Measurements from ENCODE around the gene NCOA1.
"Not testable (repeated sequence)": the region's sequence is repeated elsewhere in the genome, so short reads cannot be mapped to it uniquely, and the experiment has no call there.

The NCOA1 gene

DNA sequence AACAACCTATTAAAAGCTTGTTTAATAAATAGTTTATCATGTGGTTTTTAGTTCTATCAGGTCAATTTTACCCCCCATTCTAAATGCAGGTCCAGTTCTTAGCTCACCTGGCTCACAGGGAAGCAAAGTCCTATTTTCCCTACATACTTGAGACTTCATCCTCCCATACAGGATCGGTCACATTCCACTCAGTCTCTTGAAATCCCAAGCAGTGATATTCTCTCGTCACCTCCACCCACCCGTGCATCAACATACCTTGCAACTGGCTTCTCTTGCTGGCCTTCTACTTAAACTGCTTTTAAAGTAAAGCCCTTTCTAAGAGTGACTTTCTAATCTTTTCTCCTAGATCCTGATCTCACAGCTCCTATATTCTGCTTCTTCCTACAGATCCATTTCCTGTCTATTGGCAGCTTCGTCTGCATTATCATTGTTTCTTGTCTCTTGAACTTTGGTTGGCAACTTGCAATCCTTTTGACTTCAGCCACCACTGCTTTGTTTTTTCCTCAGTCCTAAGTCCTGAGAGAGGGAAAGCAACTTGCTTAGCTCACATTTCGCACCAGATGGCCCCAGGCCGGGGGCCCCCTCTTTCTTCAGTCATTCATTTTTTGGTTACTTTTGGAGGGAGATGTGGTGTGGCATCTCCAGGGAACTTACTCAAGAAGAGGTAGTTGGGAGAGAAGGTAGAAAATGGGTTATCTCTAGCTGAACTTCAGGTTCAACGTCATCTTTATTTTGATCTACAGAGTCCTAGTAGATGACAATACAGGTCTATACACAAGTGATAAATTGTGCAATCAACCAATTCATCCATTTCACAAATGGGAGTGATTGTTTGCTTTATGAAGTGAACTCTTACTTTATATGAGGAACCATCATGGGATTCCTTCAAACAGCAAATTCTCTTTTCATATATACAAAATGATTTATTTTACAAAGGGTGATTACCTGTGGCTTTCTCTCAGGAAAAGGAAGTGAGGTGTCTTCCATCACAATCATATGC lies 23.9 kb upstream of the NCOA1 start:
- no peak overlapping the region for H3K9ac ChIP-seq (ENCODE audit: low read length)
- H3K4me3 ChIP-seq (ENCODE audit: low read depth, low read length, poor library complexity, severe bottlenecking) = no peak overlapping the region
- no peaks in the 10 kb centered on the region for H3K36me3 ChIP-seq (ENCODE audit: insufficient read depth, low read length)
- H3K27me3 ChIP-seq (ENCODE audit: insufficient read depth, low read length) = no peaks in the 10 kb centered on the region; the same call in 1 of the 2 replicates
- H4K20me1 ChIP-seq (ENCODE audit: insufficient read depth, low read length) = no peaks in the 10 kb centered on the region
- H3K9me3 ChIP-seq (ENCODE audit: low read length) = no peaks in the 10 kb centered on the region
- H2AFZ ChIP-seq (ENCODE audit: low read length) = no peak overlapping the region
- H3K79me2 ChIP-seq (ENCODE audit: insufficient read depth, low read length) = no peaks in the 10 kb centered on the region
- H3F3A ChIP-seq (ENCODE audit: insufficient read depth, low read length) = no peaks in the 10 kb centered on the region
- H3K9me2 ChIP-seq (ENCODE audit: low read depth, low read length) = no peaks in the 10 kb centered on the region
- H3K4me1 ChIP-seq (ENCODE audit: insufficient read depth, low read length, severe bottlenecking) = no peaks in the 10 kb centered on the region
- TF ChIP-seq, protein P1, sequence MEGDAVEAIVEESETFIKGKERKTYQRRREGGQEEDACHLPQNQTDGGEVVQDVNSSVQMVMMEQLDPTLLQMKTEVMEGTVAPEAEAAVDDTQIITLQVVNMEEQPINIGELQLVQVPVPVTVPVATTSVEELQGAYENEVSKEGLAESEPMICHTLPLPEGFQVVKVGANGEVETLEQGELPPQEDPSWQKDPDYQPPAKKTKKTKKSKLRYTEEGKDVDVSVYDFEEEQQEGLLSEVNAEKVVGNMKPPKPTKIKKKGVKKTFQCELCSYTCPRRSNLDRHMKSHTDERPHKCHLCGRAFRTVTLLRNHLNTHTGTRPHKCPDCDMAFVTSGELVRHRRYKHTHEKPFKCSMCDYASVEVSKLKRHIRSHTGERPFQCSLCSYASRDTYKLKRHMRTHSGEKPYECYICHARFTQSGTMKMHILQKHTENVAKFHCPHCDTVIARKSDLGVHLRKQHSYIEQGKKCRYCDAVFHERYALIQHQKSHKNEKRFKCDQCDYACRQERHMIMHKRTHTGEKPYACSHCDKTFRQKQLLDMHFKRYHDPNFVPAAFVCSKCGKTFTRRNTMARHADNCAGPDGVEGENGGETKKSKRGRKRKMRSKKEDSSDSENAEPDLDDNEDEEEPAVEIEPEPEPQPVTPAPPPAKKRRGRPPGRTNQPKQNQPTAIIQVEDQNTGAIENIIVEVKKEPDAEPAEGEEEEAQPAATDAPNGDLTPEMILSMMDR (IDR thresholded peaks at IDR 0.05; ENCODE audit: low read length) = no peak
- TF ChIP-seq EZH2 (IDR thresholded peaks at IDR 0.05; ENCODE audit: borderline replicate concordance, low read length) = no peak
- no peak overlapping the region for H3K4me2 ChIP-seq (ENCODE audit: low read length)
- H3K27ac ChIP-seq (ENCODE audit: low read depth, low read length, poor library complexity, severe bottlenecking) = no peak overlapping the region

DNA sequence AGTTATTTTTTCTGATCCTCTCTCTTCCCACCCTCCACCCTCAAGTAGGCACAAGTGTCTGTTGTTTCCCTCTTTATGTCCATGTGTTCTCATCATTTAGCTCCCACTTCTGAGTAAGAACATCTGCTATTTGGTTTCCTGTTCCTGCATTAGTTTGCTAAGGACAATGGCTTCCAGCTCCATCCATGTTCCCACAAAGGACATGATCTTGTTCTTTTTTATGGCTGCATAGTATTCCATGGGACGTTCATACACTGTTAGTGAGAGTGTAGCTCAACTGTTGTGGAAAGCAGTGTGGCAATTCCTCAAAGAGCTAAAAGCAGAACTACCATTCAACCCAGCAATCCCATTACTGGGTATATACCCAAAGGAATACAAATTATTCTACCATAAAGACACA lies 22.6 kb upstream of the NCOA1 start:
- not testable (repeated sequence) for H3K4me1 ChIP-seq (ENCODE audit: insufficient read depth, low read length, severe bottlenecking); H3K36me3 ChIP-seq (ENCODE audit: insufficient read depth, low read length); H3K9me3 ChIP-seq (ENCODE audit: low read length); H3K27me3 ChIP-seq (ENCODE audit: insufficient read depth, low read length); H3K4me2 ChIP-seq (ENCODE audit: low read length); H3K4me3 ChIP-seq (ENCODE audit: low read depth, low read length, poor library complexity, severe bottlenecking); H3K9ac ChIP-seq (ENCODE audit: low read length); H3F3A ChIP-seq (ENCODE audit: insufficient read depth, low read length); H2AFZ ChIP-seq (ENCODE audit: low read length); H4K20me1 ChIP-seq (ENCODE audit: insufficient read depth, low read length); H3K79me2 ChIP-seq (ENCODE audit: insufficient read depth, low read length); H3K27ac ChIP-seq (ENCODE audit: low read depth, low read length, poor library complexity, severe bottlenecking); H3K9me2 ChIP-seq (ENCODE audit: low read depth, low read length)

DNA sequence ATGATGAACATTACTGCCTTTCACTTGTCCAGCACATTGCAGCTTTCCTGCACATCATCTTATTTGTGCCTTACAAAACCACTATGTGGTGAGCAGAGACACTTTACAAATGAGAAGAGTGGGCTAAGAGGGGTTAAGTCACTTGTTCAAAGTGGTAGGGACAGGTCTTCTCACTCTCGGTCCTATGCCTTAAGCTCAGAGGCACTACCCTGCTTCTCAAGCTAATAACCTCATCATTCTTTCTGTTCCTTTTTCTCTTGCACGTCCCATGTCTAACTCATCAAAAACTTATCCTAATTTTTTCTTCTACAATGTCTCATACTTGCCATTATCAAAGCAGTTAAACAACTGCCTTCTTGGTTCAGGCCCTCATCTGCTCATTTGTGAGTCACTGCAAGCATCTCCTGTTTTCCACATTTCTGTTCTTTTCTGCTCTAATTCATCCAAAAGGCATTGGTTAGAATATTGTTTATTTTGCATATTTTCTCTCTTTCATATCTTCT lies 21.9 kb upstream of the NCOA1 start:
- Histone ChIP-seq H3F3A (ENCODE audit: insufficient read depth, low read length) (no peaks in the 10 kb centered on the region), H2AFZ (ENCODE audit: low read length) (no peak overlapping the region), H4K20me1 (ENCODE audit: insufficient read depth, low read length) (no peaks in the 10 kb centered on the region), H3K4me3 (ENCODE audit: low read depth, low read length, poor library complexity, severe bottlenecking) (no peak overlapping the region), H3K9me3 (ENCODE audit: low read length) (no peaks in the 10 kb centered on the region), H3K27me3 (ENCODE audit: insufficient read depth, low read length) (no peaks in the 10 kb centered on the region; the same call in 1 of the 2 replicates), H3K9ac (ENCODE audit: low read length) (no peak overlapping the region), H3K4me1 (ENCODE audit: insufficient read depth, low read length, severe bottlenecking) (no peaks in the 10 kb centered on the region), H3K36me3 (ENCODE audit: insufficient read depth, low read length) (no peaks in the 10 kb centered on the region), H3K4me2 (ENCODE audit: low read length) (no peak overlapping the region), H3K27ac (ENCODE audit: low read depth, low read length, poor library complexity, severe bottlenecking) (no peak overlapping the region), H3K9me2 (ENCODE audit: low read depth, low read length) (no peaks in the 10 kb centered on the region), H3K79me2 (ENCODE audit: insufficient read depth, low read length) (no peaks in the 10 kb centered on the region)
- TF ChIP-seq, protein P1 (IDR thresholded peaks at IDR 0.05; ENCODE audit: low read length) = no peak
- TF ChIP-seq EZH2 (IDR thresholded peaks at IDR 0.05; ENCODE audit: borderline replicate concordance, low read length) = no peak
